Esophagus squamous epithelium (tissue), 5 donors: Measurements from ENCODE around the gene ASB11. TPM values are rescaled to one million over a fixed set of nuclear protein-coding genes. Genes with fewer than 3 reads are reported as not detected.

Source experiments
- DNase-seq: peaks from one replicate; lab custom pipeline; 2025; lab: John Stamatoyannopoulos, UW
- H3K27ac ChIP-seq, 4 donors: fragments of 200-600 bp; sonication (generic); one replicate each; pipeline ENCODE4 v1.5.1; 2016 to 2019; ENCODE audit warnings: mild to moderate bottlenecking in 1 of 4
- H3K27me3 ChIP-seq, 4 donors: fragments of 200-600 bp; sonication (generic); 1 replicate in 3 of 4; 2 replicates in 1 of 4; pipeline versions ENCODE4 v1.5.1 to v1.6.0; 2017 to 2021; ENCODE audit warnings: antibody characterized with exemption in 1 of 4
- H3K36me3 ChIP-seq, 3 donors: fragments of 200-600 bp; sonication (generic); one replicate each; pipeline ENCODE4 v1.5.1; 2016 to 2019
- H3K4me1 ChIP-seq, 3 donors: fragments of 200-600 bp; sonication (generic); one replicate each; pipeline ENCODE4 v1.5.1; 2017 to 2019
- H3K4me3 ChIP-seq, 4 donors: fragments of 200-600 bp; sonication (generic); 1 replicate in 3 of 4; 2 replicates in 1 of 4; pipeline ENCODE4 v1.5.1; 2016 to 2019; ENCODE audit warnings: mild to moderate bottlenecking in 2 of 4, moderate library complexity in 1 of 4
- H3K9me3 ChIP-seq, 3 donors: fragments of 200-600 bp; sonication (generic); one replicate each; pipeline ENCODE4 v1.5.1; 2016 to 2019
- CTCF ChIP-seq, 6 experiments: fragments of 450-650 bp in 4 of 6; fragments of 200-600 bp in 2 of 6; sonication (generic) in 2 of 6; IDR thresholded peaks; one replicate each; pipeline ENCODE4 v1.5.1; 2016 to 2019; ENCODE audit warnings: antibody characterized with exemption in 6 of 6, mild to moderate bottlenecking in 4 of 6, moderate library complexity in 4 of 6
- POLR2A ChIP-seq, 4 donors: fragments of 450-650 bp; IDR thresholded peaks; one replicate each; pipeline ENCODE4 v1.6.1; 2017; ENCODE audit warnings: antibody characterized with exemption in 4 of 4, mild to moderate bottlenecking in 4 of 4, moderate library complexity in 3 of 4
- WGBS, 2 donors: methylation state at CpG; one replicate each; pipeline ENCODE4 v1.1.5; 2018; 5-methylcytosine and 5-hydroxymethylcytosine counted together
- intact Hi-C: fragments of 100-400 bp; cut with DNase I; formaldehyde crosslinking; loops from one replicate; pipeline ENCODE4 v1.15.0; 2022
- total RNA-seq, 4 donors: library from RNA; depleted of rRNA; stranded (reverse); fragments of >200 nt; gene quantifications; one replicate each; pipeline ENCODE4 v1.1.0, GENCODE V29; 2016
- donor health status: DM: yes; HTN: yes; CAD: no.

Gene ASB11
- total RNA-seq, 4 donors from 2014 or later: not detected

DNA sequence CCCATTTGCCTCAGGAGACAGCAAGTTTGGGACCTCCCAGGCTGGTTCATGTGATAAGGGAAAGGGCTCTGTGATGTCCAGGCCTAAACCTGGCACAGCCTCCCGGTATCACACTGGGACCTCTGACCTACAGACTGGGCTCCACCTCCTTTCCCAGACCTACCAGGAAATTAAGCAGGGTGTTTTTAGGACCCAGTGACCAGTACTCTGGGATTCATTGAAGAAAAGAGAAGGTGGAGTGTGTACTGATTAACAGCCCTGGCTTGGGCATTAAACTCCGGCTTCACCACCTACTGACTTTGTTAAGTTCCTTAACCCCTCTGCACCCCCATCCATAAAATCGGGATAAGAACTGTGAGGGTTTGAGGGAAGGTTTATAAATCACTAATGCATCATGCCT, 74.1 kb downstream of the ASB11 start:
- 0 to 33% methylated on average over 1 to 3 of the region's 3 CpGs for WGBS, 2 donors
- no peak for TF ChIP-seq POLR2A (IDR thresholded peaks at IDR 0.05)

DNA sequence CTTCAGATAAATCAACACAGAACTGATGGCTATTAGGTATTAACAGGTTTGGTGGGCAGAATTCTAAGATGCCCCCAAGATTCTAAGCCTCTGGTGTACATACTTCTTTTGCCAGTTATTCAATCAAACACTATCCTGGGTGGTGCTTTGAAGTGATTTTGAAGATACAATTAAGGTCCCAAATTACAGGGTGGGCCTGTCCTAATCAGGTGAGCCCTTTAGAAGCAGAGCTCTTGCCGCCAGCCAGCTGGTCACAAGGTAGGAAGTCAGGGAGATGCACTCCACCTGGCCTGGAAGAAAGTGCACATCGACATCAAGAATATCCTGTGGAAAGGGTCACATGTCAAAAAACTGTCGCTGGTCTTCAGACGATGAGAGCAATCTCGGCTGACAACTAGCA, 75.0 kb downstream of the ASB11 start:
- intact Hi-C loops: no loop called here
- Histone ChIP-seq H3K27me3 (no peaks in the 10 kb centered on the region), H3K36me3 (no peaks in the 10 kb centered on the region), H3K4me1 (no peaks in the 10 kb centered on the region), H3K27ac (no peak overlapping the region), H3K9me3 (no peaks in the 10 kb centered on the region), H3K4me3 (no peak overlapping the region)
- TF ChIP-seq POLR2A (IDR thresholded peaks at IDR 0.05): no peak
- TF ChIP-seq CTCF (IDR thresholded peaks at IDR 0.05): no peak
- no peak for DNase-seq
- WGBS, 2 donors: 76 to 92% methylated on average over 4 to 5 of the region's 5 CpGs

More for the DNA sequence above, 74.1 kb downstream of the ASB11 start:
- H3K36me3 ChIP-seq: no peaks in the 10 kb centered on the region
- no peak for DNase-seq
- no peak overlapping the region for H3K27ac ChIP-seq
- no peaks in the 10 kb centered on the region for H3K9me3 ChIP-seq
- no peaks in the 10 kb centered on the region for H3K4me1 ChIP-seq
- no peak overlapping the region for H3K4me3 ChIP-seq
- no peaks in the 10 kb centered on the region for H3K27me3 ChIP-seq
- intact Hi-C loops: no loop called here

DNA sequence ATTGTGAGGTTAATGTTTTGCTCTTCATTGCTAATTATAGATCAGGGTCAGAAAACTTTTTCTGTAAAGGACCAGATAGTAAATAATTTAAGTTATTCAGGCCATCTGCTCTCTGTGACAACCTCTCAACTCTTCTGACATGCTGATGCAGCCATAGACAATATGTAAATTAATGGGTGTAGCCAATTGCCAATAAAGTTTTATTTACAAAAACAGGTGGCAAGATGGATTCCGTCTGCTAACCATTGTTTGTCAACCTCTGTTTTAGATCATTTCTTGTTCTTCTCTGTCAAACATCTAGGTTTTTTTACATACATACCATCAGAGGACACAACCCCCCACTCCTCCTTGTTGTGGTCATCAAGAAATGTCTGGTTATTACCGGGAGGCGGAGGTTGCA, 79.3 kb downstream of the ASB11 start:
- intact Hi-C loops: no loop called here
- no peaks in the 10 kb centered on the region for H3K36me3 ChIP-seq
- H3K27ac ChIP-seq: no peak overlapping the region
- no peak for TF ChIP-seq POLR2A (IDR thresholded peaks at IDR 0.05)
- TF ChIP-seq CTCF (IDR thresholded peaks at IDR 0.05): no peak
- H3K4me1 ChIP-seq: no peaks in the 10 kb centered on the region
- DNase-seq: no peak
- no peaks in the 10 kb centered on the region for H3K27me3 ChIP-seq
- no peak overlapping the region for H3K4me3 ChIP-seq
- no peaks in the 10 kb centered on the region for H3K9me3 ChIP-seq
- WGBS, 2 donors: 44 to 79% methylated on average over 1 to 3 of the region's 3 CpGs

GRCh38 chrX:15235001-15235400, 80.4 kb downstream of the ASB11 start:
- Histone ChIP-seq H3K36me3 (no peaks in the 10 kb centered on the region), H3K27ac (no peak overlapping the region), H3K9me3 (no peaks in the 10 kb centered on the region), H3K4me1 (no peaks in the 10 kb centered on the region), H3K4me3 (no peak overlapping the region), H3K27me3 (no peaks in the 10 kb centered on the region)
- intact Hi-C loops: no loop called here
- 27% methylated on average over 1 of the region's 1 CpG; no CpG with 5 or more reads in 1 of the 2 donors for WGBS, 2 donors
- no peak for DNase-seq
- TF ChIP-seq CTCF (IDR thresholded peaks at IDR 0.05): no peak
- TF ChIP-seq POLR2A (IDR thresholded peaks at IDR 0.05): no peak

- Histone ChIP-seq H3K4me3 (no peak overlapping the region), H3K9me3 (no peaks in the 10 kb centered on the region), H3K27ac (no peak overlapping the region), H3K4me1 (no peaks in the 10 kb centered on the region), H3K27me3 (no peaks in the 10 kb centered on the region), H3K36me3 (no peaks in the 10 kb centered on the region)
- intact Hi-C loops: no loop called here
- WGBS, 2 donors: 34% methylated on average over 3 of the region's 3 CpGs
- DNase-seq: no peak
- TF ChIP-seq CTCF (IDR thresholded peaks at IDR 0.05) (no peak), POLR2A (IDR thresholded peaks at IDR 0.05) (no peak)
Measured at GRCh38 chrX:15233416-15234015, 81.9 kb downstream of the ASB11 start.

Other genes starting within 250 kb of the ASB11 start
- gene ASB9, start 45.6 kb downstream of the ASB11 start, total RNA-seq: 1 to 10 TPM in 3 of 4 donors, under 1 TPM in 1; 0.15 to 3.4 (median 1.3) TPM
- gene PIGA, start 19.9 kb upstream of the ASB11 start, total RNA-seq: 10 to 100 TPM in 3 of 4 donors, 1 to 10 TPM in 1; 10.0 to 22.5 (median 12.6) TPM
- gene VEGFD, start 68.8 kb upstream of the ASB11 start, total RNA-seq: 1 to 10 TPM in 1 of 4 donors, under 1 TPM in 3; 0.13 to 1.1 (median 0.48) TPM
- gene PIR, start 177.7 kb upstream of the ASB11 start, total RNA-seq: 10 to 100 TPM; 22.1 to 56.3 (median 32.5) TPM
- gene BMX, start 185.2 kb upstream of the ASB11 start, total RNA-seq: 1 to 10 TPM in 2 of 4 donors, under 1 TPM in 1, not detected in 1; 0.79 to 2.5 (median 1.2) TPM